Smooth muscle cell of the brain vasculature (primary cell): Measurements from ENCODE around the gene ARHGAP4.

Experiments
- DNase-seq: peaks from one replicate; pipeline ENCODE4 v3.0.0-alpha.2; 2012; ENCODE audit warnings: low read depth, low spot score

ARHGAP4 gene

GRCh38 chrX:153945956-153946943 lies 20.2 kb upstream of the ARHGAP4 start:
- DNase-seq: no peak

DNA sequence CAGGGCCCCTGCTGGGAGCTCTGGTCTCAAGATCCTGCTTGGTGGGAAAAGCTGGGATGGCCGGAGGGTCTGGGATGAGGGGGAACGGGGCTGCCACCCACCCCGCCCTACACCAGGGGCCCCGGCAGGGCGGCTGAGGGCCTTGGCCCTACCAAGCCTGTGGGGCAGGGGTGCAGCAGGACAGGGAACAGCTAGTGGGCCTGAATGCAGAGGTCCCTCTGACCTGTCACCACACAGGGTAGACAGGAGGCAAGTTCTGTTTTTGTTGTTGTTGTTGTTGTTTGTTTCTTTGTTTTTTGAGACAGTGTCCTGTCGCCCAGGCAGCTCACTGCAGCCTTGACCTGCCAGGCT lies 18.7 kb upstream of the ARHGAP4 start:
- DNase-seq: no peak

DNA sequence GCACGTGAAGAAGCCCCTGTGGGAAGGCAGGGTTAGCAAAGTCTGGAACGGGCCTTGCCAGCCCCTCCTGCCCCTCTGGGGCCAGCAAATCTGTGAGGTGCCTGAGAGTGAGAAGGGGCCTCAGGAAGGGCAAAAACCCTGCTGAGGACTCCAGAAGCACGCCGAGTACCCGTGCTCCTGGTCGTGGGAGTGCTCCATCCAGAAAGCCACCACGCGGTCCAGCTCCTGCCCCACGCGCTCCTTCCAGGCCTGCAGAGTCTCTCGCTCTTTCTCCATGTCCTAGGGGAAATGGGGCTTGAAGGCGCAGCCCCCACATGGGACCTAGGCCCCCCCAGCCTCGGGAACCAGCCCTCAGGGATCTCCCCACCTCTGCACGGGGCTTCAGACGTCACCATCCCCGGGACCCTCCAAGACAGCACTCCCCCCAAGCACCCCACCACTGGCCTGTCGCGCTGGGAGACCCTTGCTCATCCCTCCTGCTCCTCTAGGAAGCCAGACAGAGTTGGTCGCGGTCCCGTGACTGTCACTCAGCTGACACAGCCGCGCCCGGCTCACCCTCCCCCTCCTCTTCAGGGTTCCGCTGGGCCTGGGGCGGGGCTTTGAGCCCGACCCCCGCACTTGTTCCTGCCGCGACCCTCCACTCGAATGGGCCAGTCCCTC lies 18.2 kb upstream of the ARHGAP4 start, which contains the start of gene RENBP:
Gene RENBP (minus strand): TSS at position 504 of the 660 bp plus-strand sequence. CDS start 33 bp downstream, at position 471.
- no peak for DNase-seq

GRCh38 chrX:153941336-153942252 lies 15.5 kb upstream of the ARHGAP4 start:
- DNase-seq: no peak

DNA sequence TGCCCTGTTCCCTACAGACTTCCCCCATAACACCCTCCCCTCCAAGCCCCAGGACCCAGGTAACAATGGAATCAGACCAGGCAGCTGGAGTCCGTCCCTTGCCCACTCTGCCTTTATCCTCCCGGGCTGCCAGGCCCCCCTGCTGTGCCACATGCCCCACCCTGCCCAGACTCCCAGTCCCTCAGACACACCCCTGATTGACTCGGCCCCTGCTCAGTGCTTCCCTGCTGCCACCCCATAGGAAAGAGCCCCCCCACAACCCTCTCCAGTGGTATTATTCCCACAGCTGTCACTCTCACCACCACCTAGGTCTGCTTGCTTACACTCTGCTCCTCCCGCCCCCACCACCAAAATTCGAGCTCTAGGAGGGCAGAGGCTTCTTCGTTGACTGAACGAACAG lies 13.5 kb upstream of the ARHGAP4 start:
- no peak for DNase-seq

GRCh38 chrX:153938226-153938786 lies 12.2 kb upstream of the ARHGAP4 start:
- DNase-seq: no peak

GRCh38 chrX:153937056-153937455 lies 11.0 kb upstream of the ARHGAP4 start:
- no peak for DNase-seq

- no peak for DNase-seq
Measured at GRCh38 chrX:153935326-153935851, 9.3 kb upstream of the ARHGAP4 start.

DNA sequence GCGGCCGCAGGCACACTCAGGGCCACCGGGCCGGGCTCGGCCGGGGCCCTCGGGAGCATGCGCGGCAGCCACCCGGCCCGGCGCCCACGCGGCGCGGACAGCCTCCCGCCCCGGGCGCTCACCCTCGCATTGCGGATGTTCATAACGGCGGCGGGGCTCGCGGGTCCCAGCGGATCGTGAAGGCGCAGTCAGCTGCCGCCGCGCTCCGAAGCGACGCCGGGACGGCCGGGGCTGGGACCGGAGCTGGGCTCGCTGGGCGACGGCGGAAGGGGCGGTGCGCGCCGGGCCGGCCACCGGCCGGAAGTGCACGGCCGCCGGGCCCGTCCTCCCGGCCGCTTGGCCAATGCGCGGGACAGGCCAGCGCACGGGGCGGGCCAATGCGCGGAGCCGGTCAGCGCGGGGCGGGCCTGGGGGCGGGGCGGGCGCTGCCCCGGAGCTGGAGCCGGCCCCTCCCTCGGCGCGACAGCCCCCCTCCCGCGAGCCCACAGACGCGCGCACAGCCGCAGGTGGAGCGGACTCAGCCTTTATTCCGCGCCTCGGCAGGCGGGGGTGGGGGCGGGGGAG lies 8.8 kb upstream of the ARHGAP4 start, which contains the start of gene NAA10:
Gene NAA10 (minus strand): TSS at position 276 of the 564 bp plus-strand sequence. CDS start 133 bp downstream, at position 143.
- DNase-seq: no peak

DNA sequence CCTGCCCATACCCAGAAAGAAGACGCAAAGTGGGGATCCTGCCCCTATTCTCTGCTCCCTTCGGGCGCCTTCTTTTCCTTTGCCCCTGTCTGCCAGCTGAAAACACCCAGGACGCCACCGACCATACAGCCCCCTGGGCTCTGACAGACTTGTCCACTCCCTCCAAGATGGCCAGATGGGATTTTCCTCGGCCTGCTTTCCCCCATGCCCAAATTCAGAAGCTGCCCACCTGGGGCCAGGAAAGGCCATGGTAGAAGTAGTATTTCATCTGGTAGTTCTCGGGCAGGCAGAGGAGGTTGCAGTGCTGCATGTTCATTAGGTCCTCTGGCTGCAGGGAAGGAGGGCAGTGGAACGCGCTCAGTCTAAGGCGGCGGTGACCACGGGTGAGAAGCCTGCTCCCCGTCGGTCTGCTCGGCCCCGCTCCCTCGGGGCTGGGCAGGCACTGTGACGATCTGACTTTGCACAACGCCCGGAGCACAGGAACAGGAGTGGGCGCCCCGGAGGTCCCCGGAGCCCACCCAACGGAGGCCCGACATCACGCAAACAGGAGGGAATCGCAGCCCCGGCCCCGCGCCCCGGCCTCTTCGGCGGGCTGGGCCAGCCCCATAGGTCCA lies 8.2 kb upstream of the ARHGAP4 start:
- DNase-seq: no peak

GRCh38 chrX:153933748-153934147 lies 7.7 kb upstream of the ARHGAP4 start:
- DNase-seq: no peak

- no peak for DNase-seq
Measured at GRCh38 chrX:153932220-153932915, 6.3 kb upstream of the ARHGAP4 start.

- no peak for DNase-seq
Measured at GRCh38 chrX:153931748-153932147, 5.7 kb upstream of the ARHGAP4 start.

DNA sequence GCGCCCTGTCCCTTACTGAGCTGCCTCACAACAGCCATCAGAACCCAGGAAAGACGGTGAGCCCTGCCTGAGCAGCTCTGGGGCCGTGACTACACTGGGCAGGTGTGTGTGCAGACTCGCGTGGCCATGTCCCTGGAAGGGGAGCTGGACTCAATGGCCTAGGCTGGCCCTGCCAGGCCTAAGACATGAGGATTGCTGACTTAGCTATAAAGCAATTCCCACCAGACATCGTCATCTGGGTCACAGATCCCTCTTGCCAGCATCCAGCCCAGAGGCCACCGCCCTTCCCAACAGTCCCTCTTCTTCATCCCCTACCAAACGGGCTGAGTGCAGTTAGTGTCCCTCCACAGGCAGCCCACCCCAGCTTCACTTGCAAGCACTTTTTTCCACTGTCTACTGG lies 5.1 kb upstream of the ARHGAP4 start:
- no peak for DNase-seq

DNA sequence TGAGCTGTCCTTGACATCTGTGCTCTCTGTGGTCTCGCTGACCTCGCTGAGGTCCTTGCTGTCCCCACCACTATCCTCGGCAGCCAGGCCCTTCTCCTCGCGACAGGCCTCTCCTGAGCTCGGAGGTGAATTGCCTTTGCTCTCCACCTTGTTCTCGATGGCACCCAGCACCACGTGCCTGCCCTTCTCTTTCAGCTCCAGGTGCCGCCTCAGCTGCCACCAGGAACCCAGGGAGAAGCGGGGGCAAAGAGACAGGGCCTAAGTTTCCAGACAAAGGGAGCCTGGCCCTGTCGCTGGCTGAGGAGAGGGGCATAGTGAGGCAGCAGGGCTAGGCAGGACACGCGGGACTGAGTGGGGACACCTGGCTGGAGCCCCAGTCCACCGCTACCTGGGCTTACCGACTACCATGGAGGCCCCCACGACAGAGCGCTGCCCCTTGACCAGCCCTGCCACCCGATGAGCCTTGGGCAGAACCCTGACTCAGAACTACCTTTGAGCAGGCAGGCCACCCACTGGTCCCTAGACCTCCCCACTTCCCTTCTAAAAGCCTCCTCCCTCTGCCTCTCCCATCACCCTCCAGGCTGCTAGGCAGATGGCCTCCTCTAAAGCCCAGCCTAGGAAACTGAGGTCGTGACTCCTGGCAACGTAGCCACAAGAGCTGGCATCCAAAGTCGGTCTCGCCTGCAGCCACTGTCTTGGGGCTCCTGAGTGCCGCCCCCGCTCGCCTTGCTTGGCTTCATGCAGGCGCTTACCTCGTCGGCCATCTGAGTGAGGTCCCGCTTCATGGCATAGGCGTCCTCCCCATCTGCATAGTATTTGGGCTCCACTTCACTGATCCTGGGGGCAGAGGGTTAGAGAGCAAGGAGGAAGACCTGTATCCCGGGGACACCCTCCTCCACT lies 4.2 kb upstream of the ARHGAP4 start:
- DNase-seq: no peak

GRCh38 chrX:153929576-153929975 lies 3.5 kb upstream of the ARHGAP4 start:
- DNase-seq: no peak

- no peak for DNase-seq
Measured at GRCh38 chrX:153928846-153929245, 2.8 kb upstream of the ARHGAP4 start.

DNA sequence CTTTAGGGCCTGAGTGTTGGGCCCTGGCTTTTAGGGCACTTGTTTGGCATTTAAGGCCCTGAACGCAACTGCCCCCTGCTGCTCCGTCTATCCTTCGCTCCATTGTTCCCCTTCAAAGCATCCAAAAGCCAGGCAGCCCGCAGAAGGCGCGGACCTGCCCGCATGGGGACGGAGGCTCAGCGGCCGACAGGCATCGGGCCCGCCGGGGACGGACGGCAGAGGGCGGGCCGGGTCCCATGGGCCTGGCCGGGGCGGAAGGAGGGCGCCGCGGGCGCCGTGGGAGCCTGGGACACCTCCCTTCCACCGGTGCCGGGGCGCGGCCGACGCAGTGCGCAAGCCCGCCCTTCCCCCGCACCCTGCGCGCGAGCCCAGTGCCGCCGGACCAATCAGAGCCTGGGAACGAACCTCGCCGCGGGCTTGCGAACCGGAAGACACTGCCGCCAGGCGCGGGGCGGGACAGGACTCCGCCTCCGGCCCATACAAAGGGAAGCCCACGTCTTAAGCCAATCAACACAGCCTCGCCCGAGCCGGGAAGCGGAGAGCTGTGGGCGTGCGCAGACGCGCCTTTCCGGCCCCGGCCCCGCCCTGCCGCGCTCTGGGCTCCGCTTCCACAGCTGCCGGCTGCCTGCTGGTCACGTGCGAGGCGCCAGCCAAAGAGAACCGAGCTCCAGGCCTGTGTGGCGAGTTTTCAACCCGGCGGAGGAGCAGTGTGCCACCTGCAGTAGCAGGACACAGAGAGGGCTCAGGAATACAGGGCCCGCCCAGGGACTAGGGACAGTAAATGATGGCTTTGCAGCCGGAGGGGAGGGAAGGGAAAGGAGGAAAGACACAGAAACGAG lies 2.1 kb upstream of the ARHGAP4 start:
- peak; percentile 93 for DNase-seq
